ENCODE data around the gene DNAJC4. TPM values are rescaled to one million over a fixed set of nuclear protein-coding genes. Genes with fewer than 3 reads are reported as not detected.

The DNAJC4 gene
- total RNA-seq, 1 donor: 9.8 TPM

GRCh38 chr11:64268025-64268892 lies 37.9 kb downstream of the DNAJC4 start:
- Histone ChIP-seq H3K4me3 (ENCODE audit: insufficient read depth, low read length) (peak overlapping the region; percentile 74), H3K27me3 (ENCODE audit: insufficient read depth, low read length) (no peaks in the 10 kb centered on the region), H2AFZ (ENCODE audit: low read length) (no peak overlapping the region), H3K27ac (ENCODE audit: low read depth, low read length) (peak overlapping the region; percentile 94), H3K36me3 (ENCODE audit: insufficient read depth, low read length) (peaks cover 28% of the 10 kb centered on the region), H4K20me1 (ENCODE audit: insufficient read depth, low read length) (no peaks in the 10 kb centered on the region), H3K79me2 (ENCODE audit: insufficient read depth, low read length) (no peaks in the 10 kb centered on the region), H3K4me2 (ENCODE audit: insufficient read depth, low read length) (peak overlapping the region; percentile 96), H3K4me1 (ENCODE audit: insufficient read depth, low read length) (peaks cover 27% of the 10 kb centered on the region), H3K9me3 (ENCODE audit: low read depth, low read length) (no peaks in the 10 kb centered on the region)
- TF ChIP-seq CTCF (IDR thresholded peaks at IDR 0.05; ENCODE audit: extremely low read depth, low read depth, low read length): no peak
- DNase-seq (ENCODE audit: insufficient read length, low spot score, missing footprints): peak; percentile 90

GRCh38 chr11:64268893-64269539 lies 38.7 kb downstream of the DNAJC4 start:
- Histone ChIP-seq H3K79me2 (ENCODE audit: insufficient read depth, low read length) (no peaks in the 10 kb centered on the region), H3K9me3 (ENCODE audit: low read depth, low read length) (no peaks in the 10 kb centered on the region), H4K20me1 (ENCODE audit: insufficient read depth, low read length) (no peaks in the 10 kb centered on the region), H3K4me1 (ENCODE audit: insufficient read depth, low read length) (peaks cover 27% of the 10 kb centered on the region), H3K27ac (ENCODE audit: low read depth, low read length) (peak overlapping the region; percentile 94), H3K4me2 (ENCODE audit: insufficient read depth, low read length) (peak overlapping the region; percentile 96), H3K27me3 (ENCODE audit: insufficient read depth, low read length) (no peaks in the 10 kb centered on the region), H3K4me3 (ENCODE audit: insufficient read depth, low read length) (peak overlapping the region; percentile 74), H2AFZ (ENCODE audit: low read length) (peak overlapping the region; percentile 56), H3K36me3 (ENCODE audit: insufficient read depth, low read length) (peaks cover 23% of the 10 kb centered on the region)
- no peak for TF ChIP-seq CTCF (IDR thresholded peaks at IDR 0.05; ENCODE audit: extremely low read depth, low read depth, low read length)
- DNase-seq (ENCODE audit: insufficient read length, low spot score, missing footprints): peak; percentile 90

- TF ChIP-seq CTCF (IDR thresholded peaks at IDR 0.05; ENCODE audit: extremely low read depth, low read depth, low read length): no peak
- Histone ChIP-seq H3K4me3 (ENCODE audit: insufficient read depth, low read length) (peak overlapping the region; percentile 74), H3K9me3 (ENCODE audit: low read depth, low read length) (no peaks in the 10 kb centered on the region), H3K27me3 (ENCODE audit: insufficient read depth, low read length) (no peaks in the 10 kb centered on the region), H4K20me1 (ENCODE audit: insufficient read depth, low read length) (no peaks in the 10 kb centered on the region), H3K36me3 (ENCODE audit: insufficient read depth, low read length) (peaks cover 19% of the 10 kb centered on the region), H3K79me2 (ENCODE audit: insufficient read depth, low read length) (no peaks in the 10 kb centered on the region), H3K27ac (ENCODE audit: low read depth, low read length) (peak overlapping the region; percentile 94), H3K4me2 (ENCODE audit: insufficient read depth, low read length) (peak overlapping the region; percentile 96), H2AFZ (ENCODE audit: low read length) (peak overlapping the region; percentile 56), H3K4me1 (ENCODE audit: insufficient read depth, low read length) (peaks cover 27% of the 10 kb centered on the region)
- DNase-seq (ENCODE audit: insufficient read length, low spot score, missing footprints): peak; percentile 97
Measured at GRCh38 chr11:64269540-64270220, 39.3 kb downstream of the DNAJC4 start.
